Activated gamma-delta T cell (primary cell): Measurements from ENCODE around the gene SLC25A21.
"Not testable (repeated sequence)": the region's sequence is repeated elsewhere in the genome, so short reads cannot be mapped to it uniquely, and the experiment has no call there.

Experiments used
- DNase-seq: peaks from one replicate; lab custom pipeline; 2025; lab: John Stamatoyannopoulos, UW

The SLC25A21 gene

GRCh38 chr14:37088356-37089215, 83.8 kb downstream of the SLC25A21 start:
- no peak for DNase-seq

- no peak for DNase-seq
Measured at GRCh38 chr14:37087520-37087919, 84.9 kb downstream of the SLC25A21 start.

GRCh38 chr14:37083599-37083998, 88.8 kb downstream of the SLC25A21 start:
- DNase-seq: no peak

- no peak for DNase-seq
Measured at GRCh38 chr14:37082449-37082848, 90.0 kb downstream of the SLC25A21 start.

- DNase-seq: no peak
Measured at GRCh38 chr14:37081856-37082255, 90.5 kb downstream of the SLC25A21 start.

- DNase-seq: no peak
Measured at GRCh38 chr14:37081218-37081617, 91.2 kb downstream of the SLC25A21 start.

GRCh38 chr14:37078131-37078530, 94.3 kb downstream of the SLC25A21 start:
- DNase-seq: no peak

GRCh38 chr14:37074320-37074719, 98.1 kb downstream of the SLC25A21 start:
- DNase-seq: not testable (repeated sequence)

GRCh38 chr14:37063467-37064240, 108.8 kb downstream of the SLC25A21 start:
- DNase-seq: no peak

- DNase-seq: no peak
Measured at GRCh38 chr14:37062191-37062803, 110.1 kb downstream of the SLC25A21 start.

- DNase-seq: no peak
Measured at GRCh38 chr14:37061697-37062096, 110.7 kb downstream of the SLC25A21 start.

- DNase-seq: no peak
Measured at GRCh38 chr14:37060496-37061260, 111.7 kb downstream of the SLC25A21 start.

GRCh38 chr14:37057776-37058175, 114.6 kb downstream of the SLC25A21 start:
- no peak for DNase-seq

- no peak for DNase-seq
Measured at GRCh38 chr14:37056473-37056872, 115.9 kb downstream of the SLC25A21 start.

GRCh38 chr14:37054869-37055268, 117.5 kb downstream of the SLC25A21 start:
- no peak for DNase-seq

- DNase-seq: no peak
Measured at GRCh38 chr14:37054144-37054543, 118.3 kb downstream of the SLC25A21 start.

- DNase-seq: no peak
Measured at GRCh38 chr14:37051680-37052079, 120.7 kb downstream of the SLC25A21 start.

- DNase-seq: no peak
Measured at GRCh38 chr14:37051153-37051552, 121.3 kb downstream of the SLC25A21 start.

- no peak for DNase-seq
Measured at GRCh38 chr14:37048666-37049071, 123.7 kb downstream of the SLC25A21 start.

- DNase-seq: no peak
Measured at GRCh38 chr14:37047996-37048395, 124.4 kb downstream of the SLC25A21 start.

GRCh38 chr14:37047226-37047625, 125.2 kb downstream of the SLC25A21 start:
- DNase-seq: no peak

- no peak for DNase-seq
Measured at GRCh38 chr14:37046815-37047214, 125.6 kb downstream of the SLC25A21 start.
